Activated naive CD8-positive, alpha-beta T cell (primary cell): Measurements from ENCODE around the gene SKAP2.

Source experiments
- H3K27ac Mint-ChIP-seq: one replicate; pipeline ENCODE4 v1.8.0; 2021; ENCODE audit warnings: mixed read lengths
- H3K27me3 Mint-ChIP-seq: one replicate; pipeline ENCODE4 v1.8.0; 2021; ENCODE audit warnings: mixed read lengths
- H3K36me3 Mint-ChIP-seq: one replicate; pipeline ENCODE4 v1.8.0; 2021; ENCODE audit warnings: mixed read lengths
- H3K4me1 Mint-ChIP-seq: one replicate; pipeline ENCODE4 v1.8.0; 2021; ENCODE audit warnings: low read depth, mixed read lengths
- H3K4me3 Mint-ChIP-seq: one replicate; pipeline ENCODE4 v1.8.0; 2021; ENCODE audit warnings: mild to moderate bottlenecking, mixed read lengths
- H3K9me3 Mint-ChIP-seq: one replicate; pipeline ENCODE4 v1.8.0; 2021; ENCODE audit warnings: low read depth, mixed read lengths

Gene SKAP2

GRCh38 chr7:26759108-26759507, 105.3 kb downstream of the SKAP2 start:
- no peaks in the 10 kb centered on the region for H3K27me3 Mint-ChIP-seq
- H3K9me3 Mint-ChIP-seq = no peaks in the 10 kb centered on the region
- H3K4me1 Mint-ChIP-seq = no peaks in the 10 kb centered on the region

DNA sequence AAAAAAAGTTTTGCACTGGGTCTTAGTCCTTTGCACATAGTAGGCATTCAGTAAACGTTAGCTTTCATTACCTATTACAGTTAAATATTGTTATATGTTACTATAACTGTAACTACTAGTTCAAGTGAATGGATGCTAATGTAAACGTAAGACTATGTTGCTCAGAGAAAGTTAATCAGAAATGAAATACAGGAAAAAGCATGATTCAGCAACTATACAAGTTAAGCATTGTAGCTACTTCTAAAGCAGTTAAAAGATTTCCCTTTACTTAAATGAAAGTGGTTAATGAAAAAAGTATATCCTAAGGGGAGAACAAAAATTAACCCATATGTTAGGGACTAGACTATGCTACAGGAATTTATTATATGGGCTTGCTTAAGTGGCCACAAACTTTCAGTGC, 121.2 kb downstream of the SKAP2 start:
- Mint-ChIP-seq H3K36me3 (no peaks in the 10 kb centered on the region), H3K9me3 (no peaks in the 10 kb centered on the region), H3K27ac (no peak overlapping the region), H3K4me3 (no peak overlapping the region), H3K27me3 (peaks cover 7% of the 10 kb centered on the region), H3K4me1 (no peaks in the 10 kb centered on the region)

More at GRCh38 chr7:26759108-26759507, 105.3 kb downstream of the SKAP2 start:
- H3K36me3 Mint-ChIP-seq = no peaks in the 10 kb centered on the region
- H3K27ac Mint-ChIP-seq = no peak overlapping the region
- H3K4me3 Mint-ChIP-seq = no peak overlapping the region

GRCh38 chr7:26735976-26736600, 128.3 kb downstream of the SKAP2 start:
- Mint-ChIP-seq H3K4me1 (no peaks in the 10 kb centered on the region), H3K36me3 (no peaks in the 10 kb centered on the region), H3K27me3 (peaks cover 6% of the 10 kb centered on the region), H3K9me3 (no peaks in the 10 kb centered on the region), H3K27ac (no peak overlapping the region), H3K4me3 (no peak overlapping the region)

DNA sequence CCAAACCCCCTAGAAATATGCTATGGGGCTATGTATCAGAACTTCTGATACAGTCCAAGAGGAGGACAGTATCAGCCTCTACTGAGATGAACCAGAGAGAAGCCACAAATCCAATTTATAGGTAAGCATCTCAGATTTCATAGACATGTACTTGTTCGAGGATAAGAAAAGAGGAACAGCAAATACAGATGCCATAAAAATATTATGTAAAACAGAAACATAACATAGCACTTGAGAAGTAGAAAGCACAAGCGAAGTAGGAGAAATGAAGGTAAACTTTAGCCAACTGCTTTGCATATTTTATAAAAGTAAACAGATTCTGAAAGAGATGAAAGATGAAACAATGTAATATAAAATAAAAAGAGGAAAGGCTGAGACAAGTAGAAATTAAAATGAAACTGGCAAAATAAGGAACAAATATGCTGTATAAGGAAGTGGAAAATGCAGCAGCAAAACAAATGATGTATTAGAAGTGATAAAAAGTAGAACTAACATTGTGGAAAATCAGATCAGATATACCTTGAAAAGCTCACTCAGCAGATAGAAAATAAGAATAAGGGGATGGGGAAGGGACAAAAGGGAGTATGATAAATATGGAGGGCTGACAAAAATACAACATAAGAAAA, 135.1 kb downstream of the SKAP2 start:
- H3K4me1 Mint-ChIP-seq = no peaks in the 10 kb centered on the region
- H3K27me3 Mint-ChIP-seq = peaks cover 6% of the 10 kb centered on the region
- H3K4me3 Mint-ChIP-seq = no peak overlapping the region
- no peak overlapping the region for H3K27ac Mint-ChIP-seq
- no peaks in the 10 kb centered on the region for H3K9me3 Mint-ChIP-seq
- H3K36me3 Mint-ChIP-seq = no peaks in the 10 kb centered on the region

- H3K36me3 Mint-ChIP-seq = no peaks in the 10 kb centered on the region
- no peak overlapping the region for H3K4me3 Mint-ChIP-seq
- no peaks in the 10 kb centered on the region for H3K27me3 Mint-ChIP-seq
- H3K9me3 Mint-ChIP-seq = no peaks in the 10 kb centered on the region
- no peak overlapping the region for H3K27ac Mint-ChIP-seq
- no peaks in the 10 kb centered on the region for H3K4me1 Mint-ChIP-seq
Measured at GRCh38 chr7:26726051-26726450, 138.3 kb downstream of the SKAP2 start.

DNA sequence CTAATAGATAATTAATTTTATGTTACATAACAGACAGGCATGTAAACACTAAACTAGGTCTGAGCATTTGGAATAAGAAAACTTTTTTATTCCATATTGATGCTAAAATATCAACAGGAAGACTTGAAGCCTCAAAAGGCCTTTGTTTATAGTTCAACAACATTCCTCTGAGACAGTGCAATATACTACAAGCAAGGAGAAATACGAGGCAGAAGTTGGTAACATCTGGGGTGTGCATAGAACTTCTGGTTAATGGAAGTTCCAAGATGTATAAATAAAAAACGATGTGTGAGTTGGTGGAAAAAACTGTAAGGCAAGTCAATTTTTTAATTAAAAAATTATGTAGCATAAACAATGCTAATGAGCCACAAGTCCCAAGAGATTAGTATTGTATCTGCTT, 139.6 kb downstream of the SKAP2 start:
- Mint-ChIP-seq H3K4me3 (no peak overlapping the region), H3K27ac (no peak overlapping the region), H3K27me3 (no peaks in the 10 kb centered on the region), H3K9me3 (no peaks in the 10 kb centered on the region), H3K4me1 (no peaks in the 10 kb centered on the region), H3K36me3 (no peaks in the 10 kb centered on the region)

DNA sequence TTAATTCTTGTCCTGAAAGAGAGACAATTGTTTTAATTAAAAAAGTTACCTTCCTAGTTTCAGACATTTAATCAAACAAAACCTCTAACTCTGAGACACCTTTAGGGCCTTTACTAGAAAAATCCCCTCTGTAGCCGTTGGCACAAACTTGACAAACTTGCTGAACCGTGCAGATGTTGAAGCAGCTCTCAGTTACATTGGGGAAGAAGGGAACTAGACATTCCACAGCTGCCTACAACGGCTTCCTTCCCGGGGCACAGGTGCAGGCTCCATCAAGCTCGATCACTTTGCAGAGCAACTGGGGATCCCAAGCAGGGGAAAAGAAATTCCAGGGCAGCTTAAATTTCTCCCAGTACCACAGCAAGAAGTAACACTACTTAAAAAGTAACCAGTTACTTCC, 141.3 kb downstream of the SKAP2 start:
- no peaks in the 10 kb centered on the region for H3K4me1 Mint-ChIP-seq
- H3K36me3 Mint-ChIP-seq = no peaks in the 10 kb centered on the region
- no peaks in the 10 kb centered on the region for H3K9me3 Mint-ChIP-seq
- peaks cover 1% of the 10 kb centered on the region for H3K27me3 Mint-ChIP-seq
- no peak overlapping the region for H3K4me3 Mint-ChIP-seq
- H3K27ac Mint-ChIP-seq = no peak overlapping the region

DNA sequence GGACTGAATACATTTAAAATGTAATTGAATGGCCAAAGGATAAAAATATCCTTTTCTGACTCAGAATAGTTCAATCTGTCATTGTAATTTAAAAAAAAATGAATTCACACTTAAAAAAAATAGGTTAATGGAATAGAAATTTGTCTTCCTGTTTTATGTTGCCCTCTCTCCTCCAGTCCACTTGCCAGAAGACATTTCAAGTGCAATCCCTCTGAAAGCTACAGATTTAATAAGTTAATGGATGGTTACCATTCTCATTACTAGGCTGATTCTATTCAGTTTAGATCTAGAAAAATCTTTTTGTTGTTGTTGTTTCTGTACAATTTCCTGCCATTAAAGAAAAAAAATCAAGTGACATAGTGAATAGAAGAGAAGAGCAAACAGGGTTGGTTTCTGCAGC, 142.9 kb downstream of the SKAP2 start:
- H3K27ac Mint-ChIP-seq = no peak overlapping the region
- peaks cover 5% of the 10 kb centered on the region for H3K27me3 Mint-ChIP-seq
- H3K36me3 Mint-ChIP-seq = no peaks in the 10 kb centered on the region
- H3K4me3 Mint-ChIP-seq = no peak overlapping the region
- H3K4me1 Mint-ChIP-seq = no peaks in the 10 kb centered on the region
- no peaks in the 10 kb centered on the region for H3K9me3 Mint-ChIP-seq

DNA sequence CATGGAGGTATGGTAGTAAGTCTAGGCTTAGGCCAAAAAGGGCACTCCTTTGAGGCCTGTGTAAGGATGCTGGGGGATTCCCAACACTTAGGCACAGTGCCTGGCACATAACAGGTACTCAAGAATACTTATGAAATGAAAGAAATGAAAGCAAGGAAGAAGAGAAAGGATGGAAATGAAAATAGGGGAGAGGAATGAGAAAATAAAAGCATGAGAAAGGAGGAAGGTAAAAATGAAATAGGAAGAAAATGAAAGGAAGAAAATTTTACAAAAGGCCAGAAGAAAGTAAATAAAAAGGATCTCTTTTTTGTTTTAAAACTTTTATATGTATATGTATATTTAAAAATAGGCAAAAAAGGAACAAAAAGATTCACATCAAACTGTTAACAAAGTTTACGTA, 146.3 kb downstream of the SKAP2 start:
- Mint-ChIP-seq H3K4me1 (no peaks in the 10 kb centered on the region), H3K4me3 (no peak overlapping the region), H3K27me3 (peaks cover 9% of the 10 kb centered on the region), H3K36me3 (no peaks in the 10 kb centered on the region), H3K27ac (no peak overlapping the region), H3K9me3 (no peaks in the 10 kb centered on the region)

- no peak overlapping the region for H3K4me3 Mint-ChIP-seq
- no peaks in the 10 kb centered on the region for H3K9me3 Mint-ChIP-seq
- H3K4me1 Mint-ChIP-seq = no peaks in the 10 kb centered on the region
- H3K27me3 Mint-ChIP-seq = peaks cover 15% of the 10 kb centered on the region
- no peaks in the 10 kb centered on the region for H3K36me3 Mint-ChIP-seq
- H3K27ac Mint-ChIP-seq = no peak overlapping the region
Measured at GRCh38 chr7:26714438-26714837, 150.0 kb downstream of the SKAP2 start.

GRCh38 chr7:26714006-26714405, 150.4 kb downstream of the SKAP2 start:
- Mint-ChIP-seq H3K27ac (no peak overlapping the region), H3K36me3 (no peaks in the 10 kb centered on the region), H3K4me3 (no peak overlapping the region), H3K27me3 (peaks cover 14% of the 10 kb centered on the region), H3K4me1 (no peaks in the 10 kb centered on the region), H3K9me3 (no peaks in the 10 kb centered on the region)

DNA sequence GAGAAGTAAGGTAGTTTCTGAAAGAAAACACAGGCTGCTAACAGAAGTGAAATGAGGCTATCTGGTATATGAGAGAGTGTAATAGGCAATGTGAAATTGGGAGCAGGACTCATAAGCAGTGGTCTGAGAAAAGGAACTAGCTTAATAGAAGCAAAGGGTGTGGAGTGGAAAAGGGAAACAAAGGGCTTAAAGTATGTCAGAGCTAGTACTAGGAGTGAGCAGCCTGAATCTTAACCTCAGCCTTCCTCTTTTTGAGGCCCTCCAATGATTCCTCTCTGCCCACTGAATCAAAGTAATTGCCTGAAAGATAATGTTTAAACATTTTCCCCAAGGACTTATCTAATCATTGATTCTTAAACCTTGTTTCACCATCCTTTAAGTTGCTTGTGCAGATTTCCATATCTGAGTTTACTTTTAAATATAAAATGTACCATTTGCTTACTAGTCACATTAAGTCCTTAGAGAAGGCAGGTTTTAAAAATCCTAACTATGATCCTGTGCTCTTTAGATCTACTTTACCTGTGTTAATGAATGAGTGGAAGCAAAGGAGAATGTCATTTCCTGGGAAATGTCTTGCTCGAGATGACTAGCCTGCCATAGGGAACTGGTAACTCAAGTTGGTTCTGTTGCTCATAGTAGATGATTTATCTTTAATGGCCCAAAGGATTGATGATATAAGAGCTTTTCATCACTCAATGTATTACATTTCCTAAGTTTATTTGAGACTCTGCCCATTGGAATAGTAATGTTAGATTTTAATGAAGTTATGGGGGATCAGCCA, 155.0 kb downstream of the SKAP2 start:
- no peaks in the 10 kb centered on the region for H3K36me3 Mint-ChIP-seq
- peaks cover 7% of the 10 kb centered on the region for H3K27me3 Mint-ChIP-seq
- H3K4me3 Mint-ChIP-seq = no peak overlapping the region
- H3K9me3 Mint-ChIP-seq = no peaks in the 10 kb centered on the region
- H3K27ac Mint-ChIP-seq = no peak overlapping the region
- no peaks in the 10 kb centered on the region for H3K4me1 Mint-ChIP-seq

DNA sequence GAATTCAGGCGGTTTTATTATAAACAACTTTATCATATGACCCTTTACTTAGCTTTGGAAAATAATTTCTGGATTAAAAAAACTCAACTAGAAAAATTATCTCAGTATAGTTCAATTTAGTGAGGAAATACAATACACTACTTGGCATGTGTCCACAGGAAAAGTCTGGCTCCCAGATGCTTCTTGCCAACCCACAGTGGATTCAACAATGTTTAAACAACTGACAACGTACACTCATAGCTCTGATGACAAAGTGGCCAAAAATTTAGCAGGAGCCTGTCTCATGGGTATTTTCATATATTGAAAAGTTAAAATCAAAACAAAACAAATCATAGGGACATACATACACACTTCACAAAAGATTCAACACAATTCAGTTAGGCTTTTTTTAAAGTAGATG, 158.8 kb downstream of the SKAP2 start:
- no peaks in the 10 kb centered on the region for H3K9me3 Mint-ChIP-seq
- no peak overlapping the region for H3K4me3 Mint-ChIP-seq
- no peaks in the 10 kb centered on the region for H3K4me1 Mint-ChIP-seq
- H3K36me3 Mint-ChIP-seq = no peaks in the 10 kb centered on the region
- H3K27ac Mint-ChIP-seq = no peak overlapping the region
- peaks cover 7% of the 10 kb centered on the region for H3K27me3 Mint-ChIP-seq

DNA sequence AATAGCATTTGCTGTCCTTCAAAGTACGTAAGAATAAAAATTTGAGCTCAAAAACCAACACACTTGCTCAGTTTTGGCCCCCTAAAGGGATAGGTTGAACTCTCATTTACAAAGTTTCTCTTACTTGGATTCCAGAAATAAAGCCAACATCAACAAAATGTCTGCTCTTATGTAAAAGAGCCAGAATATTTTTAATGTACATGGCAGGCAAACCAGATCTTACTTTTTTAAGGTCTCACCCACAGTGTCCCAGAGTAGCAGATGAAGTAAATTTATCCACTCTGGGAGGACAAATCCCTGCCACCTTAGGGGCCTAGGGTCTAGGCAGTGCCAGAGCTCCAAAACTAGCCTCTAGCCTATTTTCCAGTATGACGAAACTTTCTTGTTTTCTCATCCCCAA, 159.6 kb downstream of the SKAP2 start:
- Mint-ChIP-seq H3K9me3 (no peaks in the 10 kb centered on the region), H3K36me3 (no peaks in the 10 kb centered on the region)

DNA sequence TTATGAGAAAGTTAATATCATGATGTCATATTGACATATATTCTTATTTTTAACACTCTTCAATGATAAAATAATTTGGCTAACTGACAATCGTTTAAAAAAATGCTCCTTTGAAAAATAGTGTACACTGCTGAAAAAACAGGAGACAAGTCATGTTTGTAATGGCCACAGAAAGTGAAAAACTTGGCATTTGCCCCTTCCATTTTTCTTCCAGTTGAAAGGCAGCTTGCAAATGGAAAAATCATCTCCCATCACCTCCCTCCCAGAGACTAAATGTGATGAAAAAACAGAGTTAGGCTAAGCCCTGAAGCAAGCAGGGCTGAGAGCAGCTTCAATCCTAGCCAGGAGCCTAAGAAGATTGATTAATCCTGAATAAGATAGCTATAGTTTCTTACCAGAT, 160.4 kb downstream of the SKAP2 start:
- peaks cover 8% of the 10 kb centered on the region for H3K27me3 Mint-ChIP-seq
- no peaks in the 10 kb centered on the region for H3K4me1 Mint-ChIP-seq
- no peaks in the 10 kb centered on the region for H3K36me3 Mint-ChIP-seq
- no peak overlapping the region for H3K27ac Mint-ChIP-seq
- H3K4me3 Mint-ChIP-seq = no peak overlapping the region
- H3K9me3 Mint-ChIP-seq = no peaks in the 10 kb centered on the region

More for the DNA sequence above, 159.6 kb downstream of the SKAP2 start:
- Mint-ChIP-seq H3K4me3 (no peak overlapping the region), H3K4me1 (no peaks in the 10 kb centered on the region), H3K27me3 (peaks cover 7% of the 10 kb centered on the region), H3K27ac (no peak overlapping the region)
